Midbrain (tissue), 1 donor: ENCODE measurements around the gene SATB2.

Experiments
- DNase-seq: peaks from one replicate; lab custom pipeline; 2025; lab: John Stamatoyannopoulos, UW

Gene SATB2

GRCh38 chr2:199405241-199405640 is 52.5 kb downstream of the SATB2 start:
- DNase-seq = no peak

GRCh38 chr2:199404841-199405240 is 52.9 kb downstream of the SATB2 start:
- no peak for DNase-seq

- DNase-seq = no peak
Measured at GRCh38 chr2:199395311-199395710, 62.4 kb downstream of the SATB2 start.

GRCh38 chr2:199392363-199392762 is 65.4 kb downstream of the SATB2 start:
- no peak for DNase-seq

GRCh38 chr2:199388728-199389268 is 68.9 kb downstream of the SATB2 start:
- no peak for DNase-seq

- DNase-seq = no peak
Measured at GRCh38 chr2:199384043-199384442, 73.7 kb downstream of the SATB2 start.

- DNase-seq = no peak
Measured at GRCh38 chr2:199383021-199383420, 74.7 kb downstream of the SATB2 start.

- DNase-seq = no peak
Measured at GRCh38 chr2:199382091-199382490, 75.6 kb downstream of the SATB2 start.

GRCh38 chr2:199381531-199381930 is 76.2 kb downstream of the SATB2 start:
- no peak for DNase-seq

GRCh38 chr2:199378948-199379650 is 78.6 kb downstream of the SATB2 start:
- DNase-seq = no peak

- DNase-seq = no peak
Measured at GRCh38 chr2:199370150-199370780, 87.5 kb downstream of the SATB2 start.

- DNase-seq = no peak
Measured at GRCh38 chr2:199366406-199366805, 91.3 kb downstream of the SATB2 start.

- DNase-seq = no peak
Measured at GRCh38 chr2:199364153-199364552, 93.6 kb downstream of the SATB2 start.

- no peak for DNase-seq
Measured at GRCh38 chr2:199356412-199356811, 101.3 kb downstream of the SATB2 start.

GRCh38 chr2:199348871-199349270 is 108.9 kb downstream of the SATB2 start:
- no peak for DNase-seq

GRCh38 chr2:199344012-199344411 is 113.7 kb downstream of the SATB2 start:
- no peak for DNase-seq

GRCh38 chr2:199342334-199342733 is 115.4 kb downstream of the SATB2 start:
- DNase-seq = no peak

GRCh38 chr2:199341123-199341522 is 116.6 kb downstream of the SATB2 start:
- no peak for DNase-seq

- no peak for DNase-seq
Measured at GRCh38 chr2:199339891-199340605, 117.7 kb downstream of the SATB2 start.

- no peak for DNase-seq
Measured at GRCh38 chr2:199336546-199336945, 121.2 kb downstream of the SATB2 start.

- no peak for DNase-seq
Measured at GRCh38 chr2:199335502-199335901, 122.2 kb downstream of the SATB2 start.

- DNase-seq = no peak
Measured at GRCh38 chr2:199329466-199329865, 128.3 kb downstream of the SATB2 start.

GRCh38 chr2:199329031-199329430 is 128.7 kb downstream of the SATB2 start:
- DNase-seq = no peak
